Hepatocyte (in vitro differentiated cells): ENCODE measurements around the gene LRRC8A.
A peak's percentile ranks its signal among the peaks of the same experiment; 100 is the strongest.

ENCODE experiments used
- EZH2phosphoT487 ChIP-seq: fragments of 200-600 bp; sonication (generic); IDR thresholded peaks from one replicate; pipeline ENCODE4 v1.6.1; 2018; ENCODE audit warnings: antibody characterized with exemption, mild to moderate bottlenecking, low read depth, moderate library complexity; ENCODE audit not compliant: unreplicated experiment, severe bottlenecking
- TF ChIP-seq, protein P1 (sequence below): fragments of 200-600 bp; sonication (generic); IDR thresholded peaks from 2 replicates; pipeline ENCODE4 v1.5.1; 2016; ENCODE audit warnings: antibody characterized with exemption, mild to moderate bottlenecking; ENCODE audit not compliant: poor library complexity

DNA sequence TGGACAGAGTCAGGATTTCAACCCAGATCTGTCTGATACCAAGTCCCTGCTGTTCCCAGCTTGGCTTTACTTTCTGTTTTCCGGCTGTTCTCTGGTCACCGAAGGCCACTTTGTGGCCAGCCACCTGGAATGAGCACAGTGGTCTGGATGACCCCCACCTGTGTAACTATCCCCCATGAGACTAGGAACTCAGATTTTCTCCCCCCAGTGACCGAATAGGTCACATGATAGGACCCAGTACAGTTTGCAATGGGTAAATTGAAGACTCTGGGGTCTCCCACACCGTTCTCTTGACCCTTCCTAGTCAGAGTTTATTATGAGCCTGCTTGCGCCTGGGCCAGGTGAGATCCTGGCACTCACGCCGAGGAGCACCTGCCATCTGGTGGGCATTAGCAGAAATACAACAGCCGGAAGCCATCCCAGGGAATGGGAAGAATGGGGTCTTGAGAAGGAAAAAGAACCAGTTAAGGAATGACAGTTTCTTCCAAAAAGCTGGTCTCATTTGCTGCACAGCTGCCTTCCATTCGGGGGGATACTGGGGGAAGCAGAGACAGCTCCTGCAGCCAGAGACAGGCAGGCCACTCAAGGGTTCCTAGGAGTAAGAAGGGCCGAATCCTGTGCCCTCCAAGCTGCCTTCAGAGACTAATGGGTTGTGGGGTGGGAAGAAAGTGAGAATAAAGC is 45.9 kb downstream of the LRRC8A start:
- TF ChIP-seq, protein P1, sequence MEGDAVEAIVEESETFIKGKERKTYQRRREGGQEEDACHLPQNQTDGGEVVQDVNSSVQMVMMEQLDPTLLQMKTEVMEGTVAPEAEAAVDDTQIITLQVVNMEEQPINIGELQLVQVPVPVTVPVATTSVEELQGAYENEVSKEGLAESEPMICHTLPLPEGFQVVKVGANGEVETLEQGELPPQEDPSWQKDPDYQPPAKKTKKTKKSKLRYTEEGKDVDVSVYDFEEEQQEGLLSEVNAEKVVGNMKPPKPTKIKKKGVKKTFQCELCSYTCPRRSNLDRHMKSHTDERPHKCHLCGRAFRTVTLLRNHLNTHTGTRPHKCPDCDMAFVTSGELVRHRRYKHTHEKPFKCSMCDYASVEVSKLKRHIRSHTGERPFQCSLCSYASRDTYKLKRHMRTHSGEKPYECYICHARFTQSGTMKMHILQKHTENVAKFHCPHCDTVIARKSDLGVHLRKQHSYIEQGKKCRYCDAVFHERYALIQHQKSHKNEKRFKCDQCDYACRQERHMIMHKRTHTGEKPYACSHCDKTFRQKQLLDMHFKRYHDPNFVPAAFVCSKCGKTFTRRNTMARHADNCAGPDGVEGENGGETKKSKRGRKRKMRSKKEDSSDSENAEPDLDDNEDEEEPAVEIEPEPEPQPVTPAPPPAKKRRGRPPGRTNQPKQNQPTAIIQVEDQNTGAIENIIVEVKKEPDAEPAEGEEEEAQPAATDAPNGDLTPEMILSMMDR: peak; percentile 84
- TF ChIP-seq EZH2phosphoT487: no peak
